ENCODE measurements around the gene MKI67. TPM values are rescaled to one million over a fixed set of nuclear protein-coding genes. Genes with fewer than 3 reads are reported as not detected.

MKI67 gene
- total and polyA plus RNA-seq, 2 of the 4 experiments (the other 2 are of a cell fraction), result 13.5 to 36.4 TPM

- Histone ChIP-seq H3K4ac (ENCODE audit: low read depth, low read length) (no peak overlapping the region), H3K9me3 (ENCODE audit: control insufficient read depth, insufficient read depth, low read length) (no peaks in the 10 kb centered on the region), H3K27ac (ENCODE audit: insufficient read depth, low read length) (no peak overlapping the region), H3K18ac (ENCODE audit: low read depth, low read length) (no peak overlapping the region), H4K5ac (ENCODE audit: low read depth, low read length) (no peak overlapping the region), H3K23ac (ENCODE audit: low read depth, low read length) (no peak overlapping the region), H2BK120ac (ENCODE audit: low read depth, low read length) (no peak overlapping the region), H3K4me2 (ENCODE audit: low read depth, low read length) (no peak overlapping the region), H2BK20ac (ENCODE audit: low read depth, low read length) (no peak overlapping the region), H2BK15ac (ENCODE audit: low read depth, low read length) (no peak overlapping the region), H4K8ac (ENCODE audit: low read depth in 2 of 2, low read length in 2 of 2) (no peak overlapping the region), H3K14ac (replicated peaks; ENCODE audit: low read depth, low read length) (no peak overlapping the region), H3K9me1 (ENCODE audit: insufficient read depth, low read length) (no peaks in the 10 kb centered on the region), H2AFZ (replicated peaks; ENCODE audit: low read length, poor library complexity) (no peak overlapping the region), H3K4me3 (ENCODE audit: insufficient read depth, low read depth, low read length) (no peak overlapping the region), H3K36me3 (ENCODE audit: control insufficient read depth, insufficient read depth, low read length) (peaks cover 46% of the 10 kb centered on the region), H3K9ac (ENCODE audit: low read depth, low read length) (no peak overlapping the region), H2AK5ac (ENCODE audit: low read depth, low read length) (no peak overlapping the region), H3K56ac (ENCODE audit: extremely low read depth, insufficient read depth, low read length) (no peak overlapping the region), H4K20me1 (ENCODE audit: insufficient read depth, low read length) (no peaks in the 10 kb centered on the region; the same call in 1 of the 2 replicates), H4K91ac (ENCODE audit: insufficient read depth, low read depth, low read length) (no peak overlapping the region), H3K27me3 (ENCODE audit: control insufficient read depth, insufficient read depth, low read length) (no peaks in the 10 kb centered on the region), H2AK9ac (replicated peaks; ENCODE audit: low read depth, low read length, poor library complexity) (no peak overlapping the region), H3K79me1 (ENCODE audit: low read depth in 1 of 2, low read length in 2 of 2) (peaks cover 16 to 23% of the 10 kb centered on the region in 2 experiments), H2BK5ac (ENCODE audit: low read depth, low read length, poor library complexity, severe bottlenecking) (no peak overlapping the region), H3K4me1 (ENCODE audit: control insufficient read depth, insufficient read depth, low read length) (no peaks in the 10 kb centered on the region)
- CTCF ChIA-PET, result interaction anchor here (0.6 to 0.9 kb wide), 2 partner anchors 19 to 50 kb away, joined by 3 read pairs; no protein-coding TSS in a partner anchor
- dilution Hi-C loops (cut with HindIII; ENCODE audit: low sequenced_read_pairs, unreplicated experiment), result no loop called here
- DNase-seq (no peak), ATAC-seq (ENCODE audit: low read depth) (no peak)
- BruUV-seq (replicated peaks), result no TSS peak
- in situ Hi-C loops (cut with MboI; ENCODE audit: low sequenced_read_pairs), result no loop called here
- WGBS, 2 experiments (ENCODE audit: extremely low coverage in 2 of 2, insufficient read length in 1 of 2), result 91% methylated on average over 6 of the region's 19 CpGs; no CpG with 5 or more reads in 1 of the 2 experiments
- intact Hi-C loops (cut with micrococcal nuclease), result no loop called here
- POLR2A ChIA-PET (ENCODE audit: unreplicated experiment), result no interaction called here
- TF ChIP-seq, protein P1, sequence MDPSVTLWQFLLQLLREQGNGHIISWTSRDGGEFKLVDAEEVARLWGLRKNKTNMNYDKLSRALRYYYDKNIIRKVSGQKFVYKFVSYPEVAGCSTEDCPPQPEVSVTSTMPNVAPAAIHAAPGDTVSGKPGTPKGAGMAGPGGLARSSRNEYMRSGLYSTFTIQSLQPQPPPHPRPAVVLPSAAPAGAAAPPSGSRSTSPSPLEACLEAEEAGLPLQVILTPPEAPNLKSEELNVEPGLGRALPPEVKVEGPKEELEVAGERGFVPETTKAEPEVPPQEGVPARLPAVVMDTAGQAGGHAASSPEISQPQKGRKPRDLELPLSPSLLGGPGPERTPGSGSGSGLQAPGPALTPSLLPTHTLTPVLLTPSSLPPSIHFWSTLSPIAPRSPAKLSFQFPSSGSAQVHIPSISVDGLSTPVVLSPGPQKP (IDR thresholded peaks at IDR 0.05; ENCODE audit: borderline replicate concordance, low read depth, low read length), result no peak
- TF ChIP-seq MAFK (IDR thresholded peaks at IDR 0.05; ENCODE audit: low read depth, low read length) (no peak), MXI1 (IDR thresholded peaks at IDR 0.05; ENCODE audit: borderline replicate concordance, low read depth, low read length) (no peak), RFX5 (IDR thresholded peaks at IDR 0.05; ENCODE audit: low read depth, low read length) (no peak), POLR2A (IDR thresholded peaks at IDR 0.05; ENCODE audit: low read depth, low read length) (no peak), FOS (IDR thresholded peaks at IDR 0.05; ENCODE audit: low read depth, low read length) (no peak), RAD21 (IDR thresholded peaks at IDR 0.05; ENCODE audit: low read length) (no peak), BHLHE40 (IDR thresholded peaks at IDR 0.05; ENCODE audit: low read depth, low read length) (no peak), RCOR1 (IDR thresholded peaks at IDR 0.05; ENCODE audit: insufficient replicate concordance, low read length) (no peak), CHD1 (IDR thresholded peaks at IDR 0.05; ENCODE audit: low read depth, low read length) (no peak), MAZ (IDR thresholded peaks at IDR 0.05; ENCODE audit: borderline replicate concordance, low read depth, low read length) (no peak), NFE2L2 (IDR thresholded peaks at IDR 0.05; ENCODE audit: low read depth, low read length) (no peak), SMC3 (IDR thresholded peaks at IDR 0.05; ENCODE audit: low read depth, low read length) (no peak), CEBPB (IDR thresholded peaks at IDR 0.05; ENCODE audit: low read depth, low read length) (no peak)
- TF ChIP-seq, protein P2, sequence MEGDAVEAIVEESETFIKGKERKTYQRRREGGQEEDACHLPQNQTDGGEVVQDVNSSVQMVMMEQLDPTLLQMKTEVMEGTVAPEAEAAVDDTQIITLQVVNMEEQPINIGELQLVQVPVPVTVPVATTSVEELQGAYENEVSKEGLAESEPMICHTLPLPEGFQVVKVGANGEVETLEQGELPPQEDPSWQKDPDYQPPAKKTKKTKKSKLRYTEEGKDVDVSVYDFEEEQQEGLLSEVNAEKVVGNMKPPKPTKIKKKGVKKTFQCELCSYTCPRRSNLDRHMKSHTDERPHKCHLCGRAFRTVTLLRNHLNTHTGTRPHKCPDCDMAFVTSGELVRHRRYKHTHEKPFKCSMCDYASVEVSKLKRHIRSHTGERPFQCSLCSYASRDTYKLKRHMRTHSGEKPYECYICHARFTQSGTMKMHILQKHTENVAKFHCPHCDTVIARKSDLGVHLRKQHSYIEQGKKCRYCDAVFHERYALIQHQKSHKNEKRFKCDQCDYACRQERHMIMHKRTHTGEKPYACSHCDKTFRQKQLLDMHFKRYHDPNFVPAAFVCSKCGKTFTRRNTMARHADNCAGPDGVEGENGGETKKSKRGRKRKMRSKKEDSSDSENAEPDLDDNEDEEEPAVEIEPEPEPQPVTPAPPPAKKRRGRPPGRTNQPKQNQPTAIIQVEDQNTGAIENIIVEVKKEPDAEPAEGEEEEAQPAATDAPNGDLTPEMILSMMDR (conservative IDR thresholded peaks at IDR 0.05; ENCODE audit: low read depth, low read length), result no peak
- TF ChIP-seq, protein P3, sequence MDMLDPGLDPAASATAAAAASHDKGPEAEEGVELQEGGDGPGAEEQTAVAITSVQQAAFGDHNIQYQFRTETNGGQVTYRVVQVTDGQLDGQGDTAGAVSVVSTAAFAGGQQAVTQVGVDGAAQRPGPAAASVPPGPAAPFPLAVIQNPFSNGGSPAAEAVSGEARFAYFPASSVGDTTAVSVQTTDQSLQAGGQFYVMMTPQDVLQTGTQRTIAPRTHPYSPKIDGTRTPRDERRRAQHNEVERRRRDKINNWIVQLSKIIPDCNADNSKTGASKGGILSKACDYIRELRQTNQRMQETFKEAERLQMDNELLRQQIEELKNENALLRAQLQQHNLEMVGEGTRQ (IDR thresholded peaks at IDR 0.05; ENCODE audit: low read depth, low read length), result no peak
These were observed 23.6 kb downstream of the MKI67 start for GRCh38 chr10:128102480-128103228.
